ENCODE data around the gene COL9A3.

Gene COL9A3

DNA sequence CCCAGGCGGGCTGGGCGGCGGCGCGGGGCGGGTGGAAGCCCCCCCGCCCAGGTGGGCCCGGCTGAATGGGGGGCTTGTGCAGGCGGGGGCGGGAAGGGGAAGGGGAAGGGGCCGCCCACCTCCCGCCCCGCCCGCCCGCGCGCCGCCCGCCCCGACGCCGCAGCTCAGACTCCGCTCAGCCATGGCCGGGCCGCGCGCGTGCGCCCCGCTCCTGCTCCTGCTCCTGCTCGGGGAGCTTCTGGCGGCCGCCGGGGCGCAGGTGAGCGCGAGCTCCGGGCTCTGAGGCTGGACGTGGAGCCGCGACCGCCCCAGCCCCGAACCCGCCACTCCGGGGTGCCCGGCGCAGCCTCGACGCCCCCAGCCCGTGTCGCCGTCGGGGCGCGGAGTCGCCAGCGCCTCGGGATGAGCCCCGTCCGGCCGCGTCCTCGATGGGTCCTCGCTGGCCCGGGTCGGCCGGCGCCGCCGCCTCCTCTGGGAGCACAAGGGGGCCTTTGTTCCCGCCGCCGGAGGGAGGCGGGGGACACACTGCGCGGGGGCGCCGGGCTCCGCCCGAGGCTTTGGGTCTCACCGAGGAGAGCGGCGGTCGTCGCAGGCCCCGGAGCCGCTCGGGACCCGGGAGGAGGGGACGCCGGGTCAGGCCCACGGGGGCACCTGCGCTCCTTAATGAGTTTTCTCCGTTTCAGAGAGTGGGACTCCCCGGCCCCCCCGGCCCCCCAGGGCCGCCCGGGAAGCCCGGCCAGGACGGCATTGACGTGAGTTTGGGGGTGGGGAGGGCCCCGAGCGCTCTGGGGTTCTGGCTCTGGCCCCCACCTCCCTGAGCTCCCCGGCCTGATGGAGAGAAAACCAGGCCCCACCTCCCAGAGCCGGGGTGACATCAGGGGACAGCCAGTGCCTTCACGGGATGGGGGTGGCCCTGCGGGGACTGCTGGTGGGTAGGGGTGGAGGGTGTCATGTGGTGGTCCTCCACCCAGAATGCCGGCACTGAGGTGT is at the start of gene COL9A3:
TSS of gene COL9A3 (plus strand) at position 167 of the 990 bp plus-strand sequence. CDS start at position 182, 15 bp downstream.
- no peak for DNase-seq

DNA sequence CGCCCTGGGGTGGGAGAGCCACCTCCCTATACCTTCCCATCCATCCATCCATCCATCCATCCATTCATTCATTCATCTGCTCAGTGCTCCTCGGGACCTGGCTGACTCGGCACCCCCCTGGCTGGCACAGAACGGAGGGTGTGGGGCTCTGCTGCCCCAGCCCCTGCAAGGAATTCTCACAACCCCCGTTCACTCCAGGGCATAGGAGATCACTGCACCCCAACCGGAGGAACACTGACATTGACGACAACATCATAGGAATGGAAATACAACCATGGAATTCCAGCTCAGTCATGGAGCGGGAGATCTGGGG is 48.7 kb upstream of the COL9A3 start:
- DNase-seq, result no peak

DNA sequence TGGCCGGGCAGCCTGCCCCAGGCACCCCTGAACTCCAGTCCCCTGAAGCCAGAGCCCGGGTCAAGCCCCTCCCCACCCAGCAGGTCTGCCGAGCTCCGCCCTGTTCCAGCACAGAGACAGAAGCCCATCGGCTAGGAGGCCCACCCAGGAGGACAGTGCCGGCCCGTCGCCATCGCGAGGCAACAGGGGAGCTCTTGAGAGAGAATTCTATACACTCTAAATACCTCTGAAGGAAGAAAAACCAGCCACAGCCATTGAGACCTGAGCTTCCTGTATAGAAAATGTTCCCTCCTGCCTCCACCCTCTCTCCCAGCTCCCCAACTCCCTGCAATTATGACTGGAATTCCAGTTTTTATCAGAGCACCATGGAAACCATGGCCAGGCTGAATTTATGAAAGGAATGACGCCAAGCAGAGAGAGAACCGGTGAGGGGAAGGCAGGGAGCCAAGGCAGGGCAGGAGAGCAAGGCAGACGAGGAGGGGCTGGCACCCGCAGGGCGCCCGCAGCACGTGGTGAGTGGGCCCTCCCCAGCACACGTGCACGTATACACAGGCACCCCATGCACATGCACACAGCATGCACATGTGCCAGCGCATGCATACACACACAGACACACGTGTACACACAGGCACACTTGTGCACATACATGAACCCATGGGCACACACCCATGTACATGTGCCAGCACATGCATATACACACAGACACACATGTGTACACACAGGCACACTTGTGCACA is 48.1 kb upstream of the COL9A3 start:
- no peak for DNase-seq

- no peak for DNase-seq
Measured at GRCh38 chr20:62769346-62770071, 47.3 kb upstream of the COL9A3 start.

DNA sequence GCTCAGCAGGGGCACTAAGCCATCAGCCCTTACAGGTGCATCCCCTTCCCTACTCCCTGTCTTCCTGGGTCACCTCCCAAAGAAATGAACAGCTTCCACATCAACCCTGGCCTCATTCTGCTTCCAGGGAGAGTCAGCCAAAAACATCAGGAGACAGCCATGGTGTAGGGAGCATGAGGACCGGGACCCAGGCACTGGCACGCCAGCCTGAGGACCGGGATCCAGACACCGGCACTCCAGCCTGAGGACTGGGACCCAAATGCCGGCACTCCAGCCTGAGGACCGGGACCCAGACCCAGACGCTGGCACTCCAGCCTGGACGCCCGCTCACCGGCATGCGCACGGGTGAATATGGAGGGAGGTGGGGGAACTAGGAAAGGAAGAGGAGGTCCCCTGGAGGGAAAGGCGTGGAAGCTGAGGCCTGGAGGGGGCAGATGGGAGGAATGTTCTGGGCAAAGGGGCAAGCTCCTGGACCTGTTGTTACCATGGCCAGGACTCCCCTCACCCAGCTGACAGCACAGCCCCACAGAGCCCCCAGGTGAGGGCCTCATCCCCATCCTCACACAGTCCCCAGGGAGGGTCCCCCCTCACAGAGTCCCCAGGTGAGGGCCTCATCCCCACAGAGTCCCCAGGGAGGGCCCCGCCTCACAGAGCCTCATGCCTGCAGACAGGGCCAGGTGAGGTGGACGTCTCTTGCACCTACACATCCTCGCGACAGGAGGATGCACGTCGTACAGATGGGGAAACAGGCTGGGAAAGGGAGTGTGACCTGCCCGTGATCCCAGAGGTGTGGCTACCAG is 46.5 kb upstream of the COL9A3 start:
- DNase-seq, result no peak

- DNase-seq, result no peak
Measured at GRCh38 chr20:62770916-62771315, 45.9 kb upstream of the COL9A3 start.

DNA sequence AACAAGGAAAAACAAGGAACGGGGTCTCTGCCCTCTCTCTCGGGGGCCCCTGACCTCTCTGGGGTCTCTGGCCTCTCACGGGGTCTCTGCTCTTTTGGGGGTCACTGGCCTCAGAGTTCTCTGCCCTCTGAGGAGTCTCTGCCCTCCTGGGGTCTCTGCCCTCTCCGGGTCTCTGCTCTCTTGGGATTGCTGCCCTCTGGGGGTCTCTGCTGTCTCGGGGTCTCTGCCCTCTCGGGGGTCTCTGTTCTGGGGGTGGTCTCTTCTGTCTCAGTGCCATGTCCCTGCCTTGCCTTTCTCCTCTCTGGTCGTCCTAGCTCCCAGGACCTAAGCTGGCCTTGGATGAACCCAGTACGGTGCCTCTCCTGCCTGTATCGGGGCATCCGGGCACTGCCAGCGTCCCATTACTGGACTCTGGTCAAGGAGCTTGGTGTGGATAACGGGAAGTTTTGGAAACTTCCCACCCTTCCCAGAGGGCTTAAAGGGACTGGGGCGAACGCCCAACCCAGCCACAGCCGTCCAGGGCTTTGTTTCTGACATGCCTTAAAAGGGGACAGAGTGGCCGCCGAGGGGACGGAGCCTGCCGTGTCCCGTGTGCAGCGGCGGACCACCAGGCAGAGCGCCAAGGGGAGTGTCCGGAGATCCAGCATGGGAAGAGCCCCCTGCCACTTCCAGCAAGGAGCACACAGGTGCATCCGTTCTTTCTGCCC is 45.3 kb upstream of the COL9A3 start:
- no peak for DNase-seq

DNA sequence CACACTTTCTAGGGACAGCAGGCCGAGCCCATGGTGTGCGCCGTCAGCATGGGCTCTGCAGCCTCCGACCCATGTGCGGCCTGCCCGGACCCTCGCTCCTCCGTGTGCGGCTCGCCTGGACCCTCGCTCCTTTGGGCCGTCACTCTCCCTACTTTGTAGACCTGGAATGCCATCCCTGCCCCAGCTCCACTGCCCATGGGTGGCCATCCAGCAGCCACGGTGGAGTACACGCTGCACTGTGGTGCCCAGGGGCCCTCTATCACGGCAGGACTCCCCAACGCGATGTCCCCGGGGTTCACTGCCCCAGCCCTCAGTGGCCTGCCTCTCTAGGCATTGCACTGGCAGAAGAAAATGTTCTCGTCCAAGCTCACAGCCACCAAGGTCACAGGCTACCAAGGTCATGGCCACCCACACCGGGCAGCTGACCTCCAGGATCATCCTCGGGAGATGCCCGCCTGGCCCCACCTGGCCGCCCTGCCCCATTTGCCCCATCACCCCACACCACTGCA is 44.7 kb upstream of the COL9A3 start:
- DNase-seq, result no peak

- no peak for DNase-seq
Measured at GRCh38 chr20:62772619-62772989, 44.2 kb upstream of the COL9A3 start.

- DNase-seq, result no peak
Measured at GRCh38 chr20:62772990-62773844, 43.6 kb upstream of the COL9A3 start.

DNA sequence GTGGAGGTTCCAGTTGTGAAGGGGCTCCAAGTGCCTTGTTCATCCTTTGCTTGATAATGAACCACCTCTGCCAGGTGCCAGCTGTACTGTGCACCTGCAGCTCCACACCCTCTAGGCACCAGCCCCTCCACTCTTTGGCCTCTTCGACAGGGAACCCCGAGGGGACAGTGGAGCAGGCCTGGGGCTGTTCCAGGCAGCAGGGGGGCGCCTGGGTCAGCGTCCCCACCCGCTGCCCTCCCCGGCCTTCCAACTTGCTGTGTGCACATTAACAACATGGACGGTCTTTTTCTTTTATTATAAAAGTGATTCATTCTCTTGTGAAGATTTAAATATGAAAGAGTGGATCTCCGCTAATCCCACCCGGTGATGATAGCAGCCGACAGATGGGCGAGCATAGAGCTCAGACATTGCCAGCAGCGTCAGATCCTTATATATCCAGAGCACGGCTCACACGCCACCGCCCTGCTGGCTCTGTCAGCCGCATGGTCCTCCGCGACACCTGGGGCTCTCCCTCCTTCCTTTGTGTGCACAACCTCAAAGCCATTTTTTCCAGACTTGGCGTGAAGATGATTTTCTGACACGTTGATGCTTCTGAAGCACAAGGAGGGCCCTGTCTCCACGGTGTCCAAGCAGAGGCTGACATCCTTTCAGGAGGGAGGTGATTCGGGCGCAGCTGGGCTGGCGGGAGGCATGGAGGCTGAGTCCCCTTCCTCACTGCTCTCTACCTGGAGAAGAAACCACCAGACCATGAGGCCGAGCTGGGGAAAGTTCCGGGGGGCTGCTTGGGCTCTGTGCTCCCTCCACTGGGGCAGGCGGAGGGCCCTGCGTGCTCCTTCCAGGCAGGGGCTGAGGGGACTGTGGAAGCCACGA is 42.8 kb upstream of the COL9A3 start:
- DNase-seq, result no peak

GRCh38 chr20:62774762-62775161 is 42.1 kb upstream of the COL9A3 start:
- no peak for DNase-seq

DNA sequence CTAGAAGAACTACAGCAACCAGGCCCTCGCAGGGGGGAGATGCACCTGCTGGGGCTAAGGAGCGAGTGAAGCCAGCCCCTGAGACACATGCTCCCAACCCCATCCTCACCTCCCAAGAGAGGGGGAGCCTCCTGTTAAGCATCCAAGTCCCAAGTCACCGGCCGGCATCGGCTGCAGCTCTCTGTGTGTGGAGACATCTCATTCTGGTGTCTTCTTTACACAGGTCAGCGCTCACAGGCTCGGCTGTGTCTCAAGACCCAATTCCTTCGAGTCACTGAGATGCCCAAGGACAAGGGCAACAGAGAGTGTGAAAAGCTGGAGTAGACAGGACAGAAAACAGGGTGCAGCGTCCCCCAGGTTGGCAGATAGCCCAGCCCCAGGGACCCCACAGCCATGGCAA is 41.6 kb upstream of the COL9A3 start:
- DNase-seq, result no peak

- no peak for DNase-seq
Measured at GRCh38 chr20:62776035-62776691, 40.7 kb upstream of the COL9A3 start.

DNA sequence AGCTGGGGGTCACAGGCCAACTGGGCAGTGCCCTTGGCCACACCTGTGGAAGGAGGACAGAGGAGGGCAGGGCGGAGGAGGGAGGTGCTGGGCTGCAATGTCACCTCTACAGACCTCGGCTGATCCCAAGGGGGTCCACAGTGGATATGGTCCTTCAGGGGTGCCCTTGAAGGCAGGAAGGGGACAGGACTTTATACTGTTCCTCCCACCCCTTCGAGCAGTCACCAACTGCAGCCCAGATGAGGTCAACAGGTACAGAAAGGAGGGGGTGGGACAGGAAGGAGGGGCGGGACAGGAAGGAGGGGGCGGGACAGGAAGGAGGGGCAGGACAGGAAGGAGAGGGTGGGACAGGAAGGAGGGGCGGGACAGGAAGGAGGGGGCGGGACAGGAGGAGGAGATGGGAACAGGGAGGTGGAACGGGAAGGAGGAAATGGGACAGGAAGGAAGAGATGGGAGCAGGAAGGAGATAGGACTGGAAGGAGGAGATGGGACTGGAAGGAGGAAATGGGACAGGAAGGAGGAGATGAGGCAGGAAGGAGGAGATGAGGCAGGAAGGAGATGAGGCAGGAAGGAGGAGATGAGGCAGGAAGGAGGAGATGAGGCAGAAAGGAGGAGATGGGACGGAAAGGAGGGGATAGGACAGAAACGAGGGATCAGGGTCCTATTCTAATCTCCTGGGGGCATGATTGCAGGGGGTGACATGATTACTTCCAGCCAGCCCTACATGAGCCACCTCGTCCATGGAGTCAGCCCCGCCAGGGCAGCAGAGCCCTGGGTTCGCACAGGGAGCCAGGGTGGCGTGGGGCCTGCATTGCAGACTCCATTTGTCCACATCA is 39.9 kb upstream of the COL9A3 start:
- DNase-seq, result peak; percentile 46

DNA sequence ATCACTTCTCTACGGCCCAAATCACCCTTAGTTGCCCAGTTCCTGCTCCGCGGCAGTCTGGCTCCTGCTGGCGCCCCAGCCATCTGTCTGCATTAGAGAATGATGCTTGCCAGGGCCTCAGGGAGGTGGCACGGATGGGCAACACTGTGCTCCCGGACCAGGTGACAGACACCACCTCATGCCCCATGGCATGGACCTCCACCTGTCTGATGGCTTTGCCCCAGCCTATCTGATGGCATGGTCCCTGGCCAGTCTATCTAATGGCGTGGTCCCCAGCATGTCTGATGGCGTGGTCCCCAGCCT is 39.4 kb upstream of the COL9A3 start:
- no peak for DNase-seq

- no peak for DNase-seq
Measured at GRCh38 chr20:62778058-62778457, 38.8 kb upstream of the COL9A3 start.

Data from activated CD4-positive, alpha-beta T cell treated with anti-CD3 and anti-CD28 coated beads, Interleukin-2, amount 50 U/mL, for 1 hour (primary cell).